CD4-positive, alpha-beta T cell treated with Interferon gamma for 1 hour (primary cell): ENCODE measurements around the gene USP40.
"Not testable (repeated sequence)": the region's sequence is repeated elsewhere in the genome, so short reads cannot be mapped to it uniquely, and the experiment has no call there.

Experiments used
- DNase-seq: peaks from one replicate; pipeline ENCODE4 v3.0.0-alpha.2; 2020

Gene USP40

GRCh38 chr2:233566141-233566956, at the start of gene USP40:
Gene USP40 (minus strand): TSS chr2:233566782. CDS start chr2:233565554, 1,228 bp downstream.
- peak; percentile 37 for DNase-seq

GRCh38 chr2:233611284-233611683, 44.7 kb upstream of the USP40 start:
- DNase-seq: no peak

GRCh38 chr2:233605680-233606079, 39.1 kb upstream of the USP40 start:
- no peak for DNase-seq

GRCh38 chr2:233604826-233605225, 38.2 kb upstream of the USP40 start:
- no peak for DNase-seq

- DNase-seq: no peak
Measured at GRCh38 chr2:233603520-233603919, 36.9 kb upstream of the USP40 start.

- no peak for DNase-seq
Measured at GRCh38 chr2:233602076-233602475, 35.5 kb upstream of the USP40 start.

GRCh38 chr2:233600386-233600785, 33.8 kb upstream of the USP40 start:
- no peak for DNase-seq

- no peak for DNase-seq
Measured at GRCh38 chr2:233598952-233599351, 32.4 kb upstream of the USP40 start.

GRCh38 chr2:233597522-233597921, 30.9 kb upstream of the USP40 start:
- no peak for DNase-seq

GRCh38 chr2:233593201-233593600, 26.6 kb upstream of the USP40 start:
- no peak for DNase-seq

- not testable (repeated sequence) for DNase-seq
Measured at GRCh38 chr2:233592706-233593105, 26.1 kb upstream of the USP40 start.

- no peak for DNase-seq
Measured at GRCh38 chr2:233588400-233588799, 21.8 kb upstream of the USP40 start.

- DNase-seq: no peak
Measured at GRCh38 chr2:233584210-233584609, 17.6 kb upstream of the USP40 start.

- not testable (repeated sequence) for DNase-seq
Measured at GRCh38 chr2:233583217-233583965, 16.8 kb upstream of the USP40 start.

- DNase-seq: not testable (repeated sequence)
Measured at GRCh38 chr2:233577341-233577740, 10.8 kb upstream of the USP40 start.

GRCh38 chr2:233572468-233572867, 5.9 kb upstream of the USP40 start:
- DNase-seq: no peak

- DNase-seq: no peak
Measured at GRCh38 chr2:233571462-233571861, 4.9 kb upstream of the USP40 start.

GRCh38 chr2:233571001-233571400, 4.4 kb upstream of the USP40 start:
- no peak for DNase-seq

- DNase-seq: no peak
Measured at GRCh38 chr2:233565685-233566140, 869 bp downstream of the USP40 start.

GRCh38 chr2:233563663-233564430, 2.7 kb downstream of the USP40 start:
- DNase-seq: no peak

GRCh38 chr2:233556881-233557736, 9.5 kb downstream of the USP40 start:
- DNase-seq: no peak

GRCh38 chr2:233553366-233553765, 13.2 kb downstream of the USP40 start:
- DNase-seq: no peak
